ENCODE measurements around the gene EID3.

The EID3 gene

GRCh38 chr12:104340177-104340576 is 36.6 kb downstream of the EID3 start:
- DNase-seq (ENCODE audit: low spot score): no peak

GRCh38 chr12:104340925-104341611 is 37.5 kb downstream of the EID3 start:
- no peak for DNase-seq (ENCODE audit: low spot score)

- DNase-seq (ENCODE audit: low spot score): no peak
Observed at GRCh38 chr12:104342147-104342546, 38.6 kb downstream of the EID3 start.

GRCh38 chr12:104342635-104343249 is 39.2 kb downstream of the EID3 start:
- no peak for DNase-seq (ENCODE audit: low spot score)

- DNase-seq (ENCODE audit: low spot score): no peak
Observed at GRCh38 chr12:104344682-104345081, 41.1 kb downstream of the EID3 start.

GRCh38 chr12:104345234-104346066 is 41.9 kb downstream of the EID3 start:
- no peak for DNase-seq (ENCODE audit: low spot score)

- DNase-seq (ENCODE audit: low spot score): no peak
Observed at GRCh38 chr12:104347374-104348075, 44.0 kb downstream of the EID3 start.

GRCh38 chr12:104348283-104348993 is 44.9 kb downstream of the EID3 start:
- DNase-seq (ENCODE audit: low spot score): no peak

GRCh38 chr12:104348994-104349494 is 45.5 kb downstream of the EID3 start:
- DNase-seq (ENCODE audit: low spot score): no peak

- DNase-seq (ENCODE audit: low spot score): no peak
Observed at GRCh38 chr12:104350211-104351056, 46.9 kb downstream of the EID3 start.

- DNase-seq (ENCODE audit: low spot score): no peak
Observed at GRCh38 chr12:104351057-104351983, 47.8 kb downstream of the EID3 start.

- DNase-seq (ENCODE audit: low spot score): no peak
Observed at GRCh38 chr12:104352106-104352713, 48.7 kb downstream of the EID3 start.

GRCh38 chr12:104353012-104353981 is 49.8 kb downstream of the EID3 start:
- DNase-seq (ENCODE audit: low spot score): no peak

GRCh38 chr12:104354167-104354867 is 50.8 kb downstream of the EID3 start:
- DNase-seq (ENCODE audit: low spot score): no peak
